HG03064 (cell line): ENCODE data around the gene CCL4.
"Not testable (repeated sequence)": the region's sequence is repeated elsewhere in the genome, so short reads cannot be mapped to it uniquely, and the experiment has no call there.

Experiments
- ATAC-seq: cut with Tn5 transposase; IDR thresholded peaks from one replicate; pipeline ENCODE4 v1.9.1; 2021; ENCODE audit warnings: low read depth; ENCODE audit not compliant: unreplicated experiment

CCL4 gene

DNA sequence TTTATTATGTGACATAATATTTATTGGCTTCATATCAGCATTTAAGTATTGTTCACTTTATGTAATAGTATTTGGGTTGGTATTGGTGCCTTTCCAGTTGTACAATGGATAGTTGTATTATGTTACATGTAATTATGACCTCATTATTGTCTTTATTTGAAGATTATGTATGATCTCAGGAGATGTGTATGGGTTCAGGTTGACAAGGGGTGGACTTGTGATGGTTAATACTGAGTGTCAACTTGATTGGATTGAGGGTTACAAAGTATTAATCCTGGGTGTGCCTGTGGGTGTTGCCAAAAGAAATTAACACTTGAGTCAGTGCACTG is 12.0 kb downstream of the CCL4 start:
- ATAC-seq = not testable (repeated sequence)

DNA sequence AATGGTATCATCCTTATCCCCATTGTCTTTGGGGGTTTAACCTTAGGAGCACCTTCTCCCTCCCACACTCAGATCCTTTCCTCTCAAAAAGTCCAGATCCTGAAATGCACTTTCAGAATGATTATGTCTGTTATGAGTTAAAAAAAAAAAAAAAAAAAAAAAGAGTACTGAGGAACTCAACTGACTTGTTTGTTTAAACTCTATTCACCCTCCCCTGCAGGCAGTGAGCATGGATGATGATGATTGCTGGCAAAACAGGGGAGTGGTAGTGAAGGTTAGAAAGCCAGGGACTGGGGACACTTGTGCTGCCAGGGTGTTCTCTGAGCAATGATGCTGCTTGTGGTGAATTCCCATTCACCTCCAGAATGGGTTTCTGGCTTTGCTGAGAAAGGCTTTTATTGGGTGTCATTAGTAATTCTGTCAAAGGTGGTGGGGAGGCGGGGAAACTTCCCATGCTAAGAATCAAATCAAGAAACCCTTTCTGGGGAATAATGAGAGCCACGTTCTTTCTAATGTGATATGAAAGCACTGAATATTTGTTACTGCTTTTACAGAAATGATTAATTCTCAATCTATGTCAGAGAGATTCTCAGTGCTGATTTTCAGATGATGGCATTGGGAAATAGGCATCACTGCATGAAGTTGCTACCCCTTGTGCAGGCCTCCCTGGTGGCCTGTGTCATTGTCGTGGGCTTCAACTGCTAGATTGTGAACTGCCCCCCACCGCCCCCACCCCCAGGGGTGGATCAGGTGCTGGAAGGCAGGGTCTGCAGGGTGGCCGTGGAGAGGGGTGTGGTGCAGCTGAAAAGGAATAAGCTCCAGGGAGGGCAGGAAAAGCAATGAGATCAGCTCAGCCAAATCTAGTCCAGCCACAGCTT is 14.1 kb downstream of the CCL4 start:
- ATAC-seq = no peak

DNA sequence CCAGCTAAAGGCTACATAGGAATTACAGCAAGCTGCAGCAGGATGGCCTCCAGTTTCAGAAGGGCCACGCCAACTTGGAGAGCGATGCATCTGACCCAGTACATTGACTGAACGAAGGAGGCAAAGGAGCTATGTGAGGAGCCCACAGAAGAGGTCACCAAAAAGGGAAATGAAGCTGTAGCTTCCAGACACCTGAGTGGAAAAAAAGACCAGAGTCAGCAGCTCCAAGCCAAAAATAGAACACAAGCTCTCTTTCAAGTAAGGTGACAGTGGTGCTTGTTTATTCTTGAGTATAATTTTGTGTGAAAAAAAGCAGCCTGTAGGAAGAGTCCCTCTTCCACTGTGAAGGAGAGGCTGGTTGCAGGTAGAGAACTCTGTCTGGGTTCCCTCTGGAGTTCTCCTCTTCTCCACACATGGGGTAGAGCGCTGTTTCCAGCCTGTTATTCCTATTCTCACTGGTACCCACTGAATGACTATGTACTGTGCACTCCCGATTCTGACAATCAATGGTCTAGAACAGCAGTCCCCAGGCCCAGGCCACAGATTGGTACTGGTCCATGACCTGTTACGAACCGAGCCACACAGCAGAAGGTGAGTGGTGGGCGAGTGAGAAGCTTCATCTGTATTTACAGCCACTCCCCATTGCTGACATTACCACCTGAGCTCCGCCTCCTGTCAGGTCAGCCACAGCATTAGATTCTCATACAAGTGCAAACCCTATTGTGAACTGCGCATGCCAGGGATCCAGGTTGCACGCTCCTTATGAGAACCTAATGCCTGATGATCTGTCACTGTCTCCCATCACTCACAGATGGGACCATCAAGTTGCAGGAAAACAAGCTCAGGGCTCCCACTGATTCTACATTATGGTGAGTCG is 15.1 kb downstream of the CCL4 start:
- ATAC-seq = no peak

DNA sequence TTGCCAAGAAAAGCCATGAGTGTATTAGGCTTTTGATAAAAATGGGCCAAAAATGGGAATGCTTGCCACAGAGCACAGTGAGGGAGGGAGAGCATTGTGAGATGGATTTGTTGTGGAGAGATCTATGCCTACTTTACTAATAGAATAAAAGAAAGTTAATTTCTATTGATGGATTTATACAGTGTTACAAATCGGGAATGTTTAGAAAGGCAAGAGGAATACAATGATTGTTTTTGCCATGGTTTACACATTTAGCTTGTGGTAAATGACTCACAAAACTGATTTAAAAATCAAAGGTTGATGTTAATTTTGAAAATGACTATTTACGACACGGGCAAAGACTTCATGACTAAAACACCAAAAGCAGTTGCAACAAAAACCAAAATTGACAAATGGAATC is 16.6 kb downstream of the CCL4 start:
- no peak for ATAC-seq

DNA sequence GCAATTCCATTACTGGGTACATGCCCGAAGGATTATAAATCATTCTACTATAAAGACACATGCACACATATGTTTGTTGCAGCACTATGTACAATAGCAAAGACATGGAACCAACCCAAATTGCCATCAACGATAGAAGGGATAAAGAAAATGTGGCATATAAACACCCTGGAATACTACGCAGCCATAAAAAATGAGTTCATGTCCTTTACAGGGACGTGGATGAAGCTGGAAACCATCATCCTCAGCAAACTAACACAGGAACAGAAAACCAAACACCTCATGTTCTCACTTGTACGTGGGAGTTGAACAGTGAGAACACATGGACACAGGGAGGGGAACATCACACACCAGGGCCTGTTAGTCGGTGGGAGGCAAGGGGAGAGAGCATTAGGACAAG is 17.5 kb downstream of the CCL4 start:
- not testable (repeated sequence) for ATAC-seq

DNA sequence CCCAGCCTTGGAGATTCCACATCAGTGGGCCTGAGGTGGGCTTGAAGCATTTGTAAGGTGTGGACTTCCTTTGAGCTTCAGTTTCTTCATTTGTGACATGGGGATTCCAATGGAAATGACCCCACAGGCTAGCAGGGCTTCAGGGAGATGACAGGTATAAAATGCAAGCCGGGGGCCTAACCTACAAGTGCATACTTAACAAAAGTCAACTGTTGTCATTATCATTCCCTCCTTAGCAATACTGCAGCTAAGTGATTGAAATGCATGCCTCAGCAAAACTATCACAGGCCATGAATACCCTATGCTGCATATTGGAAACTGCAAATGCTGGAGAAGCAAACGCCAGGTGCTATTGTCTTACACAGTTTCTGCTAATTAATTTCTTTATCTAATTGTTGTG is 19.8 kb downstream of the CCL4 start:
- ATAC-seq = no peak

DNA sequence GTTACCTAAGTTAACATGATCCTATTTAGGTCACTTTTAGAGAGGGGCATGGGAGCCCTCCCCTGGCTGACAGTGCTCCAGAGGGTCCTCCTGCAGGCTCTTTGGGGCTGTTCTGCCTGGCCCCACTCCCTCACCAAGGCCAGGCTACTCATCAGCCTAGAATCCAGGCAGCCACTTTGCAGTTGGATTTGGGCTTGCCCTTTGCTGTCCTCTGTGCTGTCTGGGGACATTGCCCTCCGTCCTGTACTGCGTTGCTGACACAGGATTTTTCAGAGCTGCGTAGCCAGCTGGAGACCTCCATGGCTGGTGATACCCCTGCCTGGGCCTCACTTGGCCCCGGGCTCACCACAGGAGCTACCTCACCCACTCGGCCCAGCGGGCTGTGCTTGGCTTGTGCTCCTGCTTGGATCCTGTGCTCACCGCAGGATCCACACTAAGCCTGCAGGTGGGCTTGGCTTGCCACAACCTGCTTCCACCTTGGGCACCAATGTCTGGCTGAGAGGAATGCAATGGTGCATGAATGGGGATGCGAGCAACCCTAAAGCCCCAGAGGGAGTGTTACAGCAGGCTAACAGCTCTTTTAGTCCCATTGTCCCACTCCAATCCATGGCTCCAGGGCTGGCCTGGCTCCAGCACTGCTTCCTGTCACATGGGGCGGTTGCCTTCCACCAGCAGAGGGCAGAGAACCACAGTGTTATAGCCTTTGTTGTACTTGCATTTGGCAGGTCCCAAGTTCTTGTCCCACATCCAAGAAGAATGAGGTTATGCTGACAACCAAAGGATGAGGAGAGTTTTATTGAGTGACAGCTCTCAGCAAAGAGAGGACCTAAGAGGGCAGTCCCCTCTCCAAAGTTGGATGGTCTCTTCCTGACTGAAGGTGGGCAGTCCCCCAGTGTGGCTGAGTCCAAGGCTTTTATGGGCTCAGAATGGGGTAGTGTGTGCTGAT is 21.5 kb downstream of the CCL4 start:
- no peak for ATAC-seq

DNA sequence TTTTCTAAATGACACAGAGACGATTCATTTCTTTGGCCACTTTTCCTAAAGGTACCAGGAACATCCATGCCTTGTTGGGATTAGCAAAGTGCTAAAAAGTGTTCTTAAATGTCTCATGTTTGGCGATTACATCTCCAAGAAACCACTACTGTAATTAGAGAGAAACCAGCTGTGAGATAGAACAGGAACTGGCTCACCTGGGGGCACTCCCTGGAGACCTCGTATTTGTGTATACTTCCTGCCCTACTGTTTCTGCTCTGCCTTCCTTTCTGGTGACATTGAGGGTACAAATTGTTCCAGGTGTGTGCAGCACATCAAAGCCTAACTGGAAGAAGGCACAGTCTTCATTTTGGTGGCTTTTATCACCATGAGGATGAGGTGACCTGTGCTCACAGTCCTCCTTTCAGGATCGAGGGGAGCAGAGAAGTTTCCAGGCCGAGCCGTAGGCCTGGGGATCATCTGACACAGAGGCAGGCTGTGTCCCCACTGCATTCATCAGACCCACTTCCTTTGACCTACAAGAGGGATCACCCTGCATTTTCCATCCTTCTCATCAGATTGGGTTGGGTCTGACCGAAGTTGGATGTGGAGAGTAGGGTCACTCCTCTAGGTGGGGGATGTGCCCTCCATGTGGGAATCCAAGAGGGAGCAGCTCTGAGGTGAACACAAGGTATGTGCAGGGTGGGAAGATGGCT is 23.7 kb downstream of the CCL4 start:
- no peak for ATAC-seq

DNA sequence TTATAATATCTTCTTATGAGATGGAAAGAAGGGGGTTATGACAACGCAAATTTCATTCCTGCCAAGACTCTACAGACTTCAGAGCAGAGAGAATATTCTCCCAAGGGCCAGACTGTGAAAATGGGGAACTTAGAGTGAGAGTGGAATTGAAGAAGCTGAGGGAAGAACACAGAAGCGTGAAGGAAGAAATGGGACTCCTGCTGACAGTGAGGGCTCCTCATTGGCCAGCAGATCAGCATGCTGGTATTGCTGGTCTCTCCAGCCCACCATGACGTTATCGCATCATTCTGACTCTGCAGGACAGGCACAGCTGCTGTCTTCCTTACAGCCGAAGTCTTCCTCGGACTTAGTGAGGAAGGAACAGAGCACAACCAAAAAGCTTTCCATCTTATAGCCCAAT is 24.3 kb downstream of the CCL4 start:
- no peak for ATAC-seq

DNA sequence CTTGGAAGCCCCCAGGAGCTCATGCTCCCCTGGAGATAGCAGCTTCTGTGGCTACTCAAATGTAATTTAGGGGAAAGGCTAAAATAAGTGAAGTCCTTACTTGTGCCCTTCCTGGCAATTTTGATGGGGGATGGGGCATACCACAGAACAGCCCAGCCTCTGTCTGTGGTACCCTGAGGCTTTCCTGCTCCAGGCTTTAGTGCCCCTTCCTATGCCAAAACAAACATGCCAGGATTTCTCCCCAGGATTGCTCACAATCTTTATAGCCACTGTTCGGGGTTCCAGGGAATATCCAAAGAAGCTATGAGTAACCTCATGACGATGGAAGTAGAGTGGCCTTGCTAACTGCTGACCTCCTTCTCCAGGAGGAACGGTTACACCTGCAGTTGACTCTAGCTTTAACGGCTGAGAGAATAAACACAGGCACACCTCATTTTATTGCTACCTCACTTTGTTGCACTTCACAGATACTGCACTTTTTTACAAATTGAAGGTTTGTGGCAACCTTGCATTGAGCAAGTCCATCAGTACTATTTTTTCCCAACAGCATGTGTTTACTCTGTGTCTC is 24.9 kb downstream of the CCL4 start:
- no peak for ATAC-seq

DNA sequence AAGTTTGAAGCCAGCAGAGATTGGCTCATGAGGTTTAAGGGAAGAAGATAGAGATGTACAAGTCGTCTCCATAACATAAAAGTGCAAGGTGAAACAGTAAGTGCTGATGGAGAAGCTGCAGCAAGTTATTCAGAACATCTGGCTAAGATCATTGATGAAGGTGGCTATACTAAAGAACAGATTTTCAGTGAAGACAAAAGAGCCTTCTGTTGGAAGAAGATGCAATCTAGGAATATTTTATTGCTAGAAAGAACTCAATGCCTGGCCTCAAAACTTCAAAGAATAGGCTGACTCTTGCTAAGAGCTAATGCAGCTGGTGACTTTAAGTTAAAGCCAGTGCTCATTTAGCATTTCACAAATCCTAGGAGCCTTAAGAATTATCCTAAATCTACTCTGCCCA is 26.0 kb downstream of the CCL4 start:
- no peak for ATAC-seq

DNA sequence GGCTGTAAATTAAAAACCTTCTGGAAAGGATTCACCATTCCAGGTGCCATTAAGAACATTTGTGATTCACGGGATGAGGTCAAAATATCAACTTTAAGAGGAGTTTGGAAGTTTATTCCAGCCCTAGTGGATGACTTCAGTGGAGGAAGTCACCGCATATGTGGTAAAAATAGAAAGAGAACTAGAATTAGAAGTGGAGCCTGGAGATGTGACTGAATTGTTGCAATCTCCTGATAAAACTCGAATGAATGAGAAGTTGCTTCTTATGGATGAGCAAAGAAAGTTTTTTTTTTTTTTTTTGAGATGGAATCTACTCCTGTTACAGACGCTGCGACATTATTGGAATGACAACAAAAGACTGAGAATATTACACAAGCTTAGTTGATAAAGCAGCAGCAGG is 26.7 kb downstream of the CCL4 start:
- ATAC-seq = no peak

DNA sequence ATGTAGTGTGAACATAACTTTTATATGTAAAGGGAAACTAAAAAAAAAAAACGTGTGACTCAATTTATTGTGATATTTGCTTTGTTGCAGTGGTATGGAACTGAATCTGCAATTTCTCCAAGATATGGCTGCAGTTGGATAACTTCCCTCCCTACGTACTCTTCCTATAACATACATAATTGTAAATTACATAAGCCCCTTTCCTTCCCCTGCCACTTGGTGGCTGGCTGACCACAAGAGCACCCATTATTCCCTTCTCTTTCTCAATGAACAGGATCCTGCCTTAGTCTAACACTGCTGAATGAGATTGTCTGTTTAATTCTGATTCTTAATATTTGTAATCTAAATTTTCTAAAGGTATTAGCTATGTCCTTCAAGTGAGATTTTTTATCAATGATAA is 27.8 kb downstream of the CCL4 start:
- ATAC-seq = no peak

DNA sequence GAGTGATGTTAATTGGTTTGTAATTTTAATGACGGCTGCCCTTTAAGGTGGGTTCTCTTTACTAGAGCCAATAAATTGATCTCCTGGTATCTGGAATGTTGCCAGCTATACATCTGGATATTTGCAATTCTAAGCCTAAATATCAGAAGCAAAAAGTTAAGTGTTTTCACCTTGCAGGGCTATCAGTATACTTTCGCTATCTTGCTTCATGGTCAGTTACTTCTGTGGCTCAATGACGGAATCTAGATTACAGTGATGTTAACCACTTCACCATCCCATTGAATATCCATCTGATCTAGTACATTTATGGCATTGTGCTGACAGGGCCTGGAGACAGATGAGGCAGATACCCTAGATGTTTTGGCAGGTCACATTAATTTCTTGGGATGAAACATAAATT is 28.3 kb downstream of the CCL4 start:
- ATAC-seq = no peak

DNA sequence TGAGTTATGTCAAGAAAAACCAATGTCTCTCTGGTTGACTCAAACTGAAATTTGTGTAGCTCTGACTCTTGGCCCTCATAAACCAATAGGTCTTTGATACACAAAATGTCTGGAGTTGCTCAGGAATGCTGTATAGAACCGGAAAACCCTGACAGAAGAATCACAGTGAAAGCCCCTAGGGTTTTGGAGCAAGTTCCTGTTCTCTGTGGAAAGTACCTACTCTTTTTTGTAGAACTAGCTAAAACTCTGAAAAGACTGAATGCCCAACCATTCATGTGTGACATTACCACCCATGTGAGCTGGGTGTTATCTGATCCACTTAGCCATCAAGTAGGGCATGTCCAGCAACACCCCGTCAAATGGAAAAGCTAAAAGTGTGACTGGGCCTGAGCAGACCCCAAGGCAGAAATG is 28.8 kb downstream of the CCL4 start:
- ATAC-seq = no peak

DNA sequence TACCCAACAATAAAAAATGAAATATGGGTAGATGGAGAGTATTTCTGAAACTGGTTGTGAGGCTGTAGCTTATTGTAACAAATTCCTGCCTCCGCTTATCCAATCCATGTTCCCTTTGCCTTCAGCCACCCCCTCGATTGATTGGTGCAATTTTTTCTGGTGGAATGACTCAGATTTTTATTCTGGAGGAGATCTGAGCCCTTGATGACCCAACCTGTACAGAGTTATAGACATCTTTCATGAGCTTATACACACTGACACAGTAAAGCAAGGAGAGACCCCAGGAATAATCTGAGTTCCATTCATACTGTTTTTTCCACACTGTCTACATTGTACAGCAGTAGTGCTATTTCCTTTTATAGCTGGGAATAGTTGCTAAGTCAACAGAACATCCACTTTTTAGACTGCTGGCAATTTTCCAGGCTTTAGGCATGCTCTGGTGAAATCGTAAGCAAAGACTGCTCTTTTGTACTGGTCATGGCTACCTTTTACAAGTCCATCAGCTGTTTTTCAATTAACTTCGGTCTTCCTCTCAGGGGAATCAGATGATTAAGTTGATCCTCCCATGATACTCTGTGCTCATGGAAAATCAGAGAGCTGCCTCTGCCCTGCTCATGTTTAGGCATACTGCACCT is 30.1 kb downstream of the CCL4 start:
- no peak for ATAC-seq

DNA sequence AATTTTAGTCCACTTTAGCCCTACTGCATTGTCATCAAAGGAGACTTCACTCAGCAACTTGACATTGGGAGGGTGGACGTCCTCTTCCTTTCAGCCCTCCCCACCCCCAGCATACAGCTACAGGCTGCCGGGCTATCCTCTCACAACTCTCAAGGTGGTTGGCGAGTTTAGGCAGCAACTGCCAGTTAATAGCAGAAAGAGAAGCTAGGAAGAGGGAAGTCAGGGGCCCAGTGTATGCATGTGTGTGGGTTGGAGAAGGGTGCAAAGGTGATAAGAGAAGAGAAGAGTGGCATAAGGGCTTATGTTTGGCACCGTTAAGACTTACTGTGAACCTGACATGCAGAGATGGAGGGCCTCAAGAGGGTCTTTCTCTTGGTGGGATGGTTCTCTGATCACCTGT is 31.8 kb downstream of the CCL4 start:
- ATAC-seq = no peak

DNA sequence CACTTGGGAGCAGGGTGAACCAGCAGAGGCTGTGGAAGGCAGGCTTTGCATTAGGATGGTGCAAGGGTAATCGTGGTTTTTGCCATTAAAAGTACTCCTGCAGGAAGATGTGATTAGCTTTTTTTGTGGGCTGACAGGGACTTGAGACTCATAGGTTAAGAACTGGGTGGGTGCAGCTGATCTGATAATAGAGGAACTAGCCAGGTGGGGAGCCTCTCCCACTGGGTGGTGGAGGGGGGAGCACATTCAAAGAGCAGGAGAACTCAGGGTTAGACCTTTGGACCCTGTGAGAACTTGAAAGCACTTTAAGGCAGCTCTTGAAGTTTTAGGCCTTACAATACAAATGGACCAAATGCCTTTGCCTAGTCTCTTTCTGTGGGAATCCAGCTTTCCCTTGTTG is 32.4 kb downstream of the CCL4 start:
- ATAC-seq = no peak

DNA sequence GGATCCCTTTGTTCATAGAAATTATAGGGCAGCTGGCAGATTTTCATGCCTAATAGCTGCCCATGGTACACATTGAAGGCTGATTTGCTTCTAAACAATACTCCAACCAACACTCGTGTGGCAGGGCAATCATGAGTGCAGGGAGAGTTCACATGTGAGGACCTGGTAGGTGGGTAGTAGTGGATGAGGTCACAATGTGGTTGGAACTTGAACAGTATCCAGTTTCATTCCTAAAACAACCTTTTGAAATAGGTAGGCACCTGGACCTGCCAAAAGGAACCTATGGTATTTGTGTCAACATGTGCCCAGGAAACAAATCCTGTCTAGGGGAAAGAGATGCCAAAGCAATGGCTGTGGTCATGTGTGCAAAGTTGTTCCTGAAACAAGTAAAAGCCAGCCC is 32.8 kb downstream of the CCL4 start:
- ATAC-seq = no peak
